GM12878 (cell line): Measurements from ENCODE around the gene ACTMAP. TPM values are rescaled to one million over a fixed set of nuclear protein-coding genes. Genes with fewer than 3 reads are reported as not detected.

Source experiments
- ATAC-seq: fragments of 200-7000 bp; cut with Tn5 transposase; 3 replicates; pipeline ENCODE4 v1.9.1; 2020; ENCODE audit warnings: mild to moderate bottlenecking, moderate library complexity
- BruUV-seq: library from RNA; stranded (reverse); fragments of 400-500 nt; replicated peaks from 2 replicates; lab custom pipeline; 2021; lab: Mats Ljungman, UMichigan
- CTCF ChIA-PET: fragments of 300-600 bp; sonication (Branson Sonifier 250); formaldehyde crosslinking; extraction: SDS; loops from one replicate; lab custom pipeline; 2021; ENCODE audit warnings: inconsistent platforms; lab: Yijun Ruan, JAX
- POLR2A ChIA-PET: fragments of 350-600 bp; formaldehyde crosslinking; extraction: SDS; loops from one replicate; lab custom pipeline; 2021; ENCODE audit warnings: inconsistent platforms; lab: Charles Lee
- RAD21 ChIA-PET: fragments of 300-600 bp; sonication (Branson Sonifier 250); formaldehyde crosslinking; loops from one replicate; lab custom pipeline; 2023; ENCODE audit warnings: antibody characterized with exemption; ENCODE audit not compliant: unreplicated experiment; lab: Charles Lee
- SMC1A ChIA-PET: fragments of 300-600 bp; sonication (Branson Sonifier 250); formaldehyde crosslinking; loops from one replicate; lab custom pipeline; 2023; ENCODE audit not compliant: unreplicated experiment, uncharacterized antibody; lab: Charles Lee
- DNase-seq: peaks from one replicate; pipeline ENCODE4 v3.0.0-alpha.2; 2011; ENCODE audit warnings: low read depth, low spot score
- FAIRE-seq: peaks from 3 replicates; lab custom pipeline; 2011; peaks lifted over from hg19 to GRCh38; lab: Jason Lieb, UNC
- H2AFZ ChIP-seq: 2 replicates; pipeline ENCODE4 v1.6.0; 2011; ENCODE audit warnings: low read depth, low read length, control low read depth; ENCODE audit not compliant: control insufficient read depth
- H3K27ac ChIP-seq: 2 replicates; pipeline ENCODE4 v1.5.1; 2011; ENCODE audit warnings: control low read depth; ENCODE audit not compliant: control insufficient read depth, insufficient read depth
- H3K27me3 ChIP-seq, 2 experiments: replicated peaks in 1 of 2; 2 replicates each; pipeline versions ENCODE4 v1.6.0 to v1.6.1; 2011; ENCODE audit warnings: low read length in 1 of 2; ENCODE audit not compliant: control insufficient read depth in 2 of 2, insufficient read depth in 2 of 2
- H3K36me3 ChIP-seq, 2 experiments: 2 replicates each; pipeline ENCODE4 v1.5.1; 2011; ENCODE audit warnings: low read length in 1 of 2; ENCODE audit not compliant: control insufficient read depth in 2 of 2, insufficient read depth in 2 of 2
- H3K4me1 ChIP-seq: 2 replicates; pipeline ENCODE4 v1.6.1; 2011; ENCODE audit warnings: mild to moderate bottlenecking, low read length, moderate library complexity, mixed read lengths; ENCODE audit not compliant: control insufficient read depth, insufficient read depth
- H3K4me2 ChIP-seq: 2 replicates; pipeline ENCODE4 v1.6.0; 2011; ENCODE audit warnings: control low read depth; ENCODE audit not compliant: control insufficient read depth, insufficient read depth
- H3K4me3 ChIP-seq: fragments of 200-600 bp; sonication (generic); 2 replicates; pipeline ENCODE4 v1.5.1; 2016
- H3K79me2 ChIP-seq: 2 replicates; pipeline ENCODE4 v1.6.0; 2011; ENCODE audit warnings: low read length; ENCODE audit not compliant: control insufficient read depth, insufficient read depth
- H3K9ac ChIP-seq: 2 replicates; pipeline ENCODE4 v1.8.0; 2011; ENCODE audit warnings: low read length, control low read depth, mixed read lengths; ENCODE audit not compliant: control insufficient read depth, insufficient read depth
- H3K9me3 ChIP-seq: replicated peaks from 3 replicates; pipeline ENCODE4 v1.5.1; 2011; ENCODE audit warnings: mild to moderate bottlenecking, low read length; ENCODE audit not compliant: control insufficient read depth, insufficient read depth
- H4K20me1 ChIP-seq: 2 replicates; pipeline ENCODE4 v1.6.0; 2011; ENCODE audit not compliant: control insufficient read depth, insufficient read depth
- BMI1 ChIP-seq: fragments of 450-650 bp; IDR thresholded peaks from 2 replicates; pipeline ENCODE4 v1.6.1; 2016; ENCODE audit warnings: mild to moderate bottlenecking, moderate library complexity, borderline replicate concordance
- CHD4 ChIP-seq: fragments of 200-600 bp; sonication (generic); IDR thresholded peaks from 2 replicates; pipeline ENCODE4 v1.6.1; 2016; ENCODE audit warnings: mild to moderate bottlenecking
- EGR1 ChIP-seq, 2 experiments: IDR thresholded peaks; 1 replicate in 1 of 2; 2 replicates in 1 of 2; pipeline ENCODE4 v1.6.1; 2011 to 2012; ENCODE audit warnings: low read depth in 2 of 2, low read length in 2 of 2, borderline replicate concordance in 1 of 2, mild to moderate bottlenecking in 1 of 2, moderate library complexity in 1 of 2
- FOS ChIP-seq: IDR thresholded peaks from 3 replicates; pipeline ENCODE4 v1.6.1; 2011; ENCODE audit warnings: borderline replicate concordance; ENCODE audit not compliant: insufficient read length; ENCODE audit errors: extremely low read depth
- HDGF ChIP-seq: fragments of 450-650 bp; IDR thresholded peaks from 2 replicates; pipeline ENCODE4 v1.6.1; 2016; ENCODE audit warnings: antibody characterized with exemption
- NBN ChIP-seq: fragments of 450-650 bp; IDR thresholded peaks from 2 replicates; pipeline ENCODE4 v1.6.1; 2016
- RB1 ChIP-seq: fragments of 450-650 bp; formaldehyde crosslinking; IDR thresholded peaks from 2 replicates; pipeline ENCODE4 v1.6.1; 2017; ENCODE audit warnings: mild to moderate bottlenecking, borderline replicate concordance
- SMAD1 ChIP-seq: fragments of 450-650 bp; IDR thresholded peaks from 2 replicates; pipeline ENCODE4 v1.6.1; 2018; ENCODE audit warnings: mild to moderate bottlenecking, low read depth; ENCODE audit not compliant: partially characterized antibody
- USF2 ChIP-seq: IDR thresholded peaks from 2 replicates; pipeline ENCODE4 v1.6.1; 2011; ENCODE audit warnings: low read depth, low read length, improper control_type of control experiment, borderline replicate concordance
- ZNF384 ChIP-seq: IDR thresholded peaks from 2 replicates; pipeline ENCODE4 v1.6.1; 2012; ENCODE audit warnings: low read depth, mild to moderate bottlenecking, low read length, improper control_type of control experiment, borderline replicate concordance
- ZNF622 ChIP-seq: fragments of 450-650 bp; IDR thresholded peaks from 2 replicates; pipeline ENCODE4 v1.6.1; 2017; ENCODE audit warnings: mild to moderate bottlenecking, inconsistent platforms
- WGBS: methylation state at CpG from one replicate; pipeline ENCODE4 v1.1.6; 2016; ENCODE audit warnings: low lambda C conversion rate; ENCODE audit not compliant: insufficient replicate concordance, insufficient coverage; ENCODE audit errors: missing lambda C conversion rate; 5-methylcytosine and 5-hydroxymethylcytosine counted together
- in situ Hi-C: fragments of 300-500 bp; cut with MboI; formaldehyde crosslinking; loops from 9 replicates; pipeline ENCODE4 v1.14.3; 2018; ENCODE audit warnings: mixed read lengths
- intact Hi-C: fragments of 100-400 bp; cut with micrococcal nuclease; formaldehyde crosslinking; loops from one replicate; pipeline ENCODE4 v1.14.2; 2022; ENCODE audit not compliant: unreplicated experiment
- polyA plus RNA-seq, 11 experiments: library from polyadenylated mRNA; depleted of rRNA in 4 of 11; unstranded in 6 of 11; stranded (reverse) in 5 of 11; fragments of >200 nt; fragmentation: Nextera tagmentation in 4 of 11; fragmentation: Illumina TruSeq in 1 of 11; extraction: Ambion mirVana in 4 of 11; extraction: Trizol in 1 of 11; gene quantifications; 1 replicate in 1 of 11; 2 replicates in 10 of 11; pipeline versions ENCODE4 v1.2.1 to v1.2.3, GENCODE V29; 2011 to 2016; ENCODE audit warnings: inconsistent platforms in 2 of 11, missing spikeins in 2 of 11, low read depth in 1 of 11
- total RNA-seq, 4 experiments: library from RNA; depleted of rRNA in 3 of 4; stranded (reverse); fragments of >200 nt in 3 of 4; fragmentation: Illumina TruSeq in 1 of 4; extraction: Trizol in 1 of 4; gene quantifications; 2 replicates each; pipeline versions ENCODE4 v1.2.1 to v1.2.3, GENCODE V29; 2013 to 2021

ACTMAP gene
- total and polyA plus RNA-seq, 10 of the 15 experiments (the other 5 are each of a cell fraction or from before 2014, with no cell fraction given): 3.0 to 26.2 (median 11.1) TPM

- ChIA-PET SMC1A (interaction anchor here (0.8 to 13.2 kb wide), 9 partner anchors 8 to 91 kb away, joined by 3 to 256 read pairs (median 6); partner anchors contain the start of genes COQ8B, EGLN2, ITPKC and MIA), RAD21 (interaction anchor here (0.7 to 16.3 kb wide), 10 partner anchors 24 to 89 kb away, joined by 3 to 291 read pairs (median 6); partner anchors contain the start of genes COQ8B, EGLN2, ITPKC and MIA), POLR2A (interaction anchor here (0.6 to 9.5 kb wide), 13 partner anchors 9 to 1276 kb away, joined by 3 to 331 read pairs (median 7); partner anchors contain the start of genes EGLN2, ITPKC, MIA and RAB4B), CTCF (interaction anchor here (0.7 to 9.0 kb wide), 9 partner anchors 9 to 89 kb away, joined by 3 to 72 read pairs (median 5); partner anchors contain the start of genes EGLN2 and RAB4B)
- in situ Hi-C loops: no loop called here
- H3K79me2 ChIP-seq: peaks cover 86% of the 10 kb centered on the region
- ATAC-seq (no peak), FAIRE-seq (no peak)
- 0% methylated on average over 9 of the region's 12 CpGs for WGBS
- H3K4me2 ChIP-seq: peak overlapping the region; percentile 86
- no peaks in the 10 kb centered on the region for H3K27me3 ChIP-seq
- H3K36me3 ChIP-seq: peaks cover 2 to 18% of the 10 kb centered on the region in 2 experiments; a peak in 3 of 4 replicates
- H3K9me3 ChIP-seq: no peaks in the 10 kb centered on the region
- H3K4me3 ChIP-seq: peak overlapping the region; percentile 94
- no TSS peak for BruUV-seq
- peak overlapping the region; percentile 98 for H3K27ac ChIP-seq
- no peak overlapping the region for H2AFZ ChIP-seq
- H4K20me1 ChIP-seq: peaks cover 14% of the 10 kb centered on the region
- TF ChIP-seq SMAD1 (no peak), ZNF384 (peak; percentile 61; the same call in 1 of the 2 replicates), HDGF (peak; percentile 16; the same call in 1 of the 2 replicates), BMI1 (no peak), ZNF622 (no peak), USF2 (no peak), RB1 (no peak), FOS (no peak), CHD4 (no peak), EGR1 (IDR thresholded peaks at IDR 0.05; ENCODE audit: borderline replicate concordance in 1 of 2, low read depth in 2 of 2, low read length in 2 of 2) (peak in 1 of 2 experiments; percentile 61; a peak in 1 of 3 replicates), NBN (no peak)
- TF ChIP-seq, all 136 proteins: peak for 3
- intact Hi-C loops: loop anchor here (5.0 kb wide), 1 partner anchor 90 kb away; no protein-coding TSS in a partner anchor
- Histone ChIP-seq H3K9ac (peak overlapping the region; percentile 99), H3K4me1 (peaks cover 27% of the 10 kb centered on the region)
- no peak for DNase-seq
Measured at GRCh38 chr19:40752257-40752781, 2.0 kb upstream of the ACTMAP start.
